HEK293 (cell line): Measurements from ENCODE around the gene TLE6.
"Not testable (repeated sequence)": the region's sequence is repeated elsewhere in the genome, so short reads cannot be mapped to it uniquely, and the experiment has no call there.

Experiments
- CTCF ChIA-PET: fragments of 350-600 bp; formaldehyde crosslinking; extraction: SDS; loops from one replicate; lab custom pipeline; 2021; ENCODE audit warnings: antibody characterized with exemption; lab: Yijun Ruan, JAX
- POLR2A ChIA-PET: fragments of 300-600 bp; formaldehyde crosslinking; extraction: SDS; loops from one replicate; lab custom pipeline; 2020; ENCODE audit warnings: antibody characterized with exemption, inconsistent platforms; lab: Yijun Ruan, JAX
- H3K27ac ChIP-seq: fragments of 200-500 bp; sonication (Bioruptor generic); 2 replicates; pipeline ENCODE4 v1.5.1; 2014; ENCODE audit warnings: low read depth, low read length, control low read depth, inconsistent platforms; ENCODE audit errors: extremely low read depth
- H3K36me3 ChIP-seq, 2 experiments: fragments of 200-500 bp in 1 of 2; sonication (Bioruptor generic) in 1 of 2; 1 replicate in 1 of 2; 2 replicates in 1 of 2; pipeline ENCODE4 v1.5.1; 2014 to 2017; ENCODE audit warnings: inconsistent platforms in 2 of 2, low read length in 2 of 2; ENCODE audit not compliant: control insufficient read depth in 2 of 2, insufficient read depth in 1 of 2
- H3K4me1 ChIP-seq: fragments of 200-500 bp; sonication (Bioruptor generic); 2 replicates; pipeline ENCODE4 v1.5.1; 2014; ENCODE audit warnings: mild to moderate bottlenecking, low read length, inconsistent platforms; ENCODE audit not compliant: control insufficient read depth, insufficient read depth
- H3K4me3 ChIP-seq: 2 replicates; pipeline ENCODE4 v1.5.1; 2011; ENCODE audit warnings: low read depth, mild to moderate bottlenecking, control low read depth, low read length, moderate library complexity
- H3K9me3 ChIP-seq: fragments of 200-500 bp; sonication (Bioruptor generic); 2 replicates; pipeline ENCODE4 v1.5.1; 2014; ENCODE audit warnings: low read depth, low read length, inconsistent platforms; ENCODE audit not compliant: control insufficient read depth, insufficient read depth
- FEZF1 ChIP-seq: fragments of 450-650 bp; formaldehyde crosslinking; IDR thresholded peaks from 2 replicates; pipeline ENCODE4 v1.5.1; 2016; ENCODE audit warnings: missing biosample characterization, missing genetic modification characterization
- GLIS2 ChIP-seq: fragments of 450-650 bp; formaldehyde crosslinking; IDR thresholded peaks from 2 replicates; pipeline ENCODE4 v1.5.1; 2016; ENCODE audit warnings: missing biosample characterization, missing genetic modification characterization
- RBAK ChIP-seq: fragments of 450-650 bp; formaldehyde crosslinking; IDR thresholded peaks from 2 replicates; pipeline ENCODE4 v1.5.1; 2016; ENCODE audit warnings: missing biosample characterization, missing genetic modification characterization
- ZBTB20 ChIP-seq: fragments of 450-650 bp; formaldehyde crosslinking; IDR thresholded peaks from 2 replicates; pipeline ENCODE4 v1.5.1; 2016; ENCODE audit warnings: missing biosample characterization, missing genetic modification characterization
- ZBTB21 ChIP-seq: fragments of 450-650 bp; formaldehyde crosslinking; IDR thresholded peaks from 2 replicates; pipeline ENCODE4 v1.5.1; 2017; ENCODE audit warnings: missing biosample characterization, missing genetic modification characterization
- ZBTB8A ChIP-seq: fragments of 450-650 bp; formaldehyde crosslinking; IDR thresholded peaks from 2 replicates; pipeline ENCODE4 v1.5.1; 2016; ENCODE audit warnings: missing biosample characterization, missing genetic modification characterization
- ZEB2 ChIP-seq: fragments of 450-650 bp; formaldehyde crosslinking; IDR thresholded peaks from 2 replicates; pipeline ENCODE4 v1.5.1; 2016; ENCODE audit warnings: missing biosample characterization, missing genetic modification characterization
- ZNF10 ChIP-seq: fragments of 450-650 bp; formaldehyde crosslinking; IDR thresholded peaks from 2 replicates; pipeline ENCODE4 v1.5.1; 2017; ENCODE audit warnings: missing biosample characterization, missing genetic modification characterization
- ZNF341 ChIP-seq: fragments of 450-650 bp; formaldehyde crosslinking; IDR thresholded peaks from 2 replicates; pipeline ENCODE4; 2016; ENCODE audit warnings: low read depth, missing biosample characterization, missing genetic modification characterization
- ZNF600 ChIP-seq: fragments of 450-650 bp; formaldehyde crosslinking; IDR thresholded peaks from 2 replicates; pipeline ENCODE4 v1.5.1; 2016; ENCODE audit warnings: missing biosample characterization, missing genetic modification characterization
- ZNF629 ChIP-seq: fragments of 450-650 bp; formaldehyde crosslinking; IDR thresholded peaks from 2 replicates; pipeline ENCODE4 v1.5.1; 2017; ENCODE audit warnings: missing biosample characterization, missing genetic modification characterization
- ZNF677 ChIP-seq: fragments of 450-650 bp; IDR thresholded peaks from 2 replicates; pipeline ENCODE4 v1.5.0; 2018; ENCODE audit warnings: missing biosample characterization, mild to moderate bottlenecking, missing genetic modification characterization, moderate library complexity
- ZNF776 ChIP-seq: fragments of 450-650 bp; formaldehyde crosslinking; IDR thresholded peaks from 2 replicates; pipeline ENCODE4 v1.5.0; 2017; ENCODE audit warnings: missing biosample characterization, missing genetic modification characterization, borderline replicate concordance
- TF ChIP-seq, protein P1 (sequence below): fragments of 450-650 bp; formaldehyde crosslinking; IDR thresholded peaks from 2 replicates; pipeline ENCODE4 v1.5.1; 2016; ENCODE audit warnings: missing biosample characterization, missing genetic modification characterization, low read depth
- TF ChIP-seq, protein P2 (sequence below): fragments of 450-650 bp; formaldehyde crosslinking; IDR thresholded peaks from 2 replicates; pipeline ENCODE4 v1.5.1; 2016; ENCODE audit warnings: missing biosample characterization, missing genetic modification characterization
- TF ChIP-seq, protein P3 (sequence below): fragments of 450-650 bp; formaldehyde crosslinking; IDR thresholded peaks from 2 replicates; pipeline ENCODE4 v1.5.1; 2016; ENCODE audit warnings: missing biosample characterization, missing genetic modification characterization
- TF ChIP-seq, protein P4 (sequence below): fragments of 450-650 bp; formaldehyde crosslinking; IDR thresholded peaks from 2 replicates; pipeline ENCODE4 v1.5.1; 2017; ENCODE audit warnings: missing biosample characterization, missing genetic modification characterization
- TF ChIP-seq, protein P5 (sequence below): fragments of 450-650 bp; formaldehyde crosslinking; IDR thresholded peaks from 2 replicates; pipeline ENCODE4 v1.5.1; 2016; ENCODE audit warnings: missing biosample characterization, missing genetic modification characterization

The TLE6 gene

DNA sequence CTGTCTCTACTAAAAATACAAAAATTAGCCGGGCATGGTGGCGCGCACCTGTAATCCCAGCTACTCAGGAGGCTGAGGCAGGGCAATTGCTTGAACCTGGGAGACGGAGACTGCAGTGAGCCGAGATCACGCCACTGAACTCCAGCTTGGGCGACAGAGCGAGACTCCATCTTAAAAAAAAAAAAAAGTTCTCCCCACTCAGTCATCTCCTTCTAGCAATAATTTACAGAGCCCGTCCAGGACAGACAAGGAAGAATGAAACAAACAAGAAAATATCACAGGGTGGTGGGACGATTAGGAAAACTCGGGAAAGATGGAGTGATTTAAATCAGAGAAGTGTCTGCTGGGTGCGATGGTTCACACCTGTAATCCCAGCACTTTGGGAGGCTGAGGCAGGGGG lies 13.7 kb upstream of the TLE6 start:
- not testable (repeated sequence) for H3K36me3 ChIP-seq, H3K9me3 ChIP-seq, H3K27ac ChIP-seq, H3K4me3 ChIP-seq, H3K4me1 ChIP-seq
- ChIA-PET CTCF (interaction anchor here (1.4 to 2.5 kb wide), 4 partner anchors 73 to 136 kb away, joined by 3 to 13 read pairs (median 8); no protein-coding TSS in a partner anchor), POLR2A (interaction anchor here (0.6 kb wide), 1 partner anchor 9 kb away, joined by 6 read pairs; no protein-coding TSS in a partner anchor)

DNA sequence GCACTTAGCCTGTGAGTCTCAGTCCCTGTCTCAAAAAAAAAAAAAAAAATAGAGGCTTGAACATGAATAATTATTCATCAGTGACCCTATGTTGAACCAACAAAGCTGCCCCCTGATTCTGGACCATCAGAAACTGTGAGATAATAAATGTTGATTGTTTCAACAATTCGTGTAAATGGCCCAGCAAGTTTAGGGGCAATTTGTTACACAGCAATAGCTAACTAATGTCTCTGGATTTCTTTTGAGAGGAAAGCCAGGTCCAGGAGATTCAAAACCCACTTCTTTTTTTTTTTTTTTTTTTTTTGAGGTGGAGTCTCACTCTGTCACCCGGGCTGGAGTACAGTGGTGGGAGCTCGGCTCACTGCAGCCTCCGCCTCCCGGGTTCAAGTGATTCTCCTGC lies 12.5 kb upstream of the TLE6 start:
- H3K36me3 ChIP-seq = no peaks in the 10 kb centered on the region
- H3K9me3 ChIP-seq = no peaks in the 10 kb centered on the region
- CTCF ChIA-PET = interaction anchor here (0.7 to 1.3 kb wide), 4 partner anchors 75 to 199 kb away, joined by 3 to 6 read pairs (median 4); no protein-coding TSS in a partner anchor
- H3K27ac ChIP-seq = no peak overlapping the region
- TF ChIP-seq ZNF341 (tag by site-specific recombination) (no peak), RBAK (tag by site-specific recombination) (peak; percentile 83)
- POLR2A ChIA-PET = interaction anchor here (0.6 to 0.8 kb wide), 4 partner anchors 14 to 40 kb away, joined by 3 to 9 read pairs (median 4); no protein-coding TSS in a partner anchor
- peaks cover 9% of the 10 kb centered on the region for H3K4me1 ChIP-seq
- no peak overlapping the region for H3K4me3 ChIP-seq

DNA sequence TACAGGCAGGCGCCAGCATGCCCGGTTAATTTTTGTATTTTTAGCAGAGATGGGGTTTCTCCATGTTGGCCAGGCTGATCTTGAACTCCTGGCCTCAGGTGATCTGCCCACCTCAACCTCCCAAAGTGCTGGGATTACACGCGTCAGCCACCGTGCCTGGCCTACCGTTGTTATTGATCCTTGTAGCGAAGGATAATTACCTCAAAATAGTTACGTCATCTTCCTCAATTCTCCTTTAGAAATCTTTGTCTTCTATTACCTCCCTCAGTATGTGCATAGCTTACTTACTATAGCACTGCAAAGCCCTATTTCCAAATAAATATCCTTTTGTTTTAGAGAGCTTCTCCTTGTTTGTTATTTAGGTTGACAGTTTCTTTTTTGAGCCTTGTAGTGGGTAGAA lies 9.4 kb upstream of the TLE6 start:
- Histone ChIP-seq H3K4me3 (no peak overlapping the region), H3K4me1 (peaks cover 9% of the 10 kb centered on the region), H3K9me3 (no peaks in the 10 kb centered on the region), H3K27ac (no peak overlapping the region), H3K36me3 (no peaks in the 10 kb centered on the region)
- TF ChIP-seq, protein P1, sequence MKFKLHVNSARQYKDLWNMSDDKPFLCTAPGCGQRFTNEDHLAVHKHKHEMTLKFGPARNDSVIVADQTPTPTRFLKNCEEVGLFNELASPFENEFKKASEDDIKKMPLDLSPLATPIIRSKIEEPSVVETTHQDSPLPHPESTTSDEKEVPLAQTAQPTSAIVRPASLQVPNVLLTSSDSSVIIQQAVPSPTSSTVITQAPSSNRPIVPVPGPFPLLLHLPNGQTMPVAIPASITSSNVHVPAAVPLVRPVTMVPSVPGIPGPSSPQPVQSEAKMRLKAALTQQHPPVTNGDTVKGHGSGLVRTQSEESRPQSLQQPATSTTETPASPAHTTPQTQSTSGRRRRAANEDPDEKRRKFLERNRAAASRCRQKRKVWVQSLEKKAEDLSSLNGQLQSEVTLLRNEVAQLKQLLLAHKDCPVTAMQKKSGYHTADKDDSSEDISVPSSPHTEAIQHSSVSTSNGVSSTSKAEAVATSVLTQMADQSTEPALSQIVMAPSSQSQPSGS = 0 out of 2 replicates have a peak, but pooled peaks have one; percentile 26
- no peak for TF ChIP-seq ZBTB21 (tag by site-specific recombination)
- POLR2A ChIA-PET = interaction anchor here (1.1 to 1.5 kb wide), 2 partner anchors 9 to 17 kb away, joined by 3 to 5 read pairs; no protein-coding TSS in a partner anchor
- CTCF ChIA-PET = interaction anchor here (0.5 to 3.1 kb wide), 8 partner anchors 9 to 1611 kb away, joined by 3 to 12 read pairs (median 4); partner anchors contain the start of gene TLE6

DNA sequence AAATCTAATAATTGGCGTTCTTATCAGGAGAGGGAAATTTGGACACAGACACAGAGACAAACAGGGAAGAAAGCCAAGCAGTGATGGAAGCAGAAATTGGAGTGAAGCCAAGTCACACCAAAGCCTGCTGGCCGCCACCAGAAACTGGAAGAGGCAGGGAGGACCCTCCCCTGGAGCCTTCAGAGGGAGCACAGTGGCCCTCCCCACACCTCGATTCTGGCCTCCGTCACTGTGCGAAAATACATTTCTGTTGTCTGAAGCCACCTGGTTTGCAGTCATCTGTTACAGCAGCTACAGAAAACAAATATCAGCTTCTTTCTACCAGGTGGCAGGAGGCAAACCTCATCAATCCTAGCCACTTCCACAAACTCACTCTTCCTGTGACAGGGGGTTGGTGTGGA lies 8.3 kb upstream of the TLE6 start:
- Histone ChIP-seq H3K9me3 (no peaks in the 10 kb centered on the region), H3K4me1 (peaks cover 9% of the 10 kb centered on the region), H3K4me3 (no peak overlapping the region), H3K27ac (peak overlapping the region; percentile 28), H3K36me3 (no peaks in the 10 kb centered on the region)
- ChIA-PET POLR2A (interaction anchor here (0.9 to 1.5 kb wide), 3 partner anchors 8 to 67 kb away, joined by 3 to 5 read pairs (median 3); partner anchors contain the start of gene TLE6), CTCF (interaction anchor here (0.6 to 3.1 kb wide), 6 partner anchors 8 to 306 kb away, joined by 3 to 12 read pairs (median 4); partner anchors contain the start of gene TLE6)
- TF ChIP-seq ZNF600 (tag by site-specific recombination) (peak; percentile 58; the same call in 1 of the 2 replicates), ZNF677 (tag by site-specific recombination) (no peak), FEZF1 (tag by site-specific recombination) (0 out of 2 replicates have a peak, but pooled peaks have one; percentile 24), GLIS2 (tag by site-specific recombination) (peak; percentile 72), ZNF629 (tag by site-specific recombination) (peak; percentile 14; the same call in 1 of the 2 replicates), ZNF776 (tag by site-specific recombination) (no peak), ZBTB20 (tag by site-specific recombination) (0 out of 2 replicates have a peak, but pooled peaks have one; percentile 32), ZEB2 (tag by site-specific recombination) (peak; percentile 55; the same call in 1 of the 2 replicates), ZNF10 (tag by site-specific recombination) (peak; percentile 71; the same call in 1 of the 2 replicates), ZBTB8A (tag by site-specific recombination) (0 out of 2 replicates have a peak, but pooled peaks have one; percentile 20)
- TF ChIP-seq, protein P2, sequence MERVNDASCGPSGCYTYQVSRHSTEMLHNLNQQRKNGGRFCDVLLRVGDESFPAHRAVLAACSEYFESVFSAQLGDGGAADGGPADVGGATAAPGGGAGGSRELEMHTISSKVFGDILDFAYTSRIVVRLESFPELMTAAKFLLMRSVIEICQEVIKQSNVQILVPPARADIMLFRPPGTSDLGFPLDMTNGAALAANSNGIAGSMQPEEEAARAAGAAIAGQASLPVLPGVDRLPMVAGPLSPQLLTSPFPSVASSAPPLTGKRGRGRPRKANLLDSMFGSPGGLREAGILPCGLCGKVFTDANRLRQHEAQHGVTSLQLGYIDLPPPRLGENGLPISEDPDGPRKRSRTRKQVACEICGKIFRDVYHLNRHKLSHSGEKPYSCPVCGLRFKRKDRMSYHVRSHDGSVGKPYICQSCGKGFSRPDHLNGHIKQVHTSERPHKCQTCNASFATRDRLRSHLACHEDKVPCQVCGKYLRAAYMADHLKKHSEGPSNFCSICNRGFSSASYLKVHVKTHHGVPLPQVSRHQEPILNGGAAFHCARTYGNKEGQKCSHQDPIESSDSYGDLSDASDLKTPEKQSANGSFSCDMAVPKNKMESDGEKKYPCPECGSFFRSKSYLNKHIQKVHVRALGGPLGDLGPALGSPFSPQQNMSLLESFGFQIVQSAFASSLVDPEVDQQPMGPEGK = peak; percentile 27; the same call in 1 of the 2 replicates
- TF ChIP-seq, protein P3, sequence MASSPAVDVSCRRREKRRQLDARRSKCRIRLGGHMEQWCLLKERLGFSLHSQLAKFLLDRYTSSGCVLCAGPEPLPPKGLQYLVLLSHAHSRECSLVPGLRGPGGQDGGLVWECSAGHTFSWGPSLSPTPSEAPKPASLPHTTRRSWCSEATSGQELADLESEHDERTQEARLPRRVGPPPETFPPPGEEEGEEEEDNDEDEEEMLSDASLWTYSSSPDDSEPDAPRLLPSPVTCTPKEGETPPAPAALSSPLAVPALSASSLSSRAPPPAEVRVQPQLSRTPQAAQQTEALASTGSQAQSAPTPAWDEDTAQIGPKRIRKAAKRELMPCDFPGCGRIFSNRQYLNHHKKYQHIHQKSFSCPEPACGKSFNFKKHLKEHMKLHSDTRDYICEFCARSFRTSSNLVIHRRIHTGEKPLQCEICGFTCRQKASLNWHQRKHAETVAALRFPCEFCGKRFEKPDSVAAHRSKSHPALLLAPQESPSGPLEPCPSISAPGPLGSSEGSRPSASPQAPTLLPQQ = no peak
- TF ChIP-seq, protein P4, sequence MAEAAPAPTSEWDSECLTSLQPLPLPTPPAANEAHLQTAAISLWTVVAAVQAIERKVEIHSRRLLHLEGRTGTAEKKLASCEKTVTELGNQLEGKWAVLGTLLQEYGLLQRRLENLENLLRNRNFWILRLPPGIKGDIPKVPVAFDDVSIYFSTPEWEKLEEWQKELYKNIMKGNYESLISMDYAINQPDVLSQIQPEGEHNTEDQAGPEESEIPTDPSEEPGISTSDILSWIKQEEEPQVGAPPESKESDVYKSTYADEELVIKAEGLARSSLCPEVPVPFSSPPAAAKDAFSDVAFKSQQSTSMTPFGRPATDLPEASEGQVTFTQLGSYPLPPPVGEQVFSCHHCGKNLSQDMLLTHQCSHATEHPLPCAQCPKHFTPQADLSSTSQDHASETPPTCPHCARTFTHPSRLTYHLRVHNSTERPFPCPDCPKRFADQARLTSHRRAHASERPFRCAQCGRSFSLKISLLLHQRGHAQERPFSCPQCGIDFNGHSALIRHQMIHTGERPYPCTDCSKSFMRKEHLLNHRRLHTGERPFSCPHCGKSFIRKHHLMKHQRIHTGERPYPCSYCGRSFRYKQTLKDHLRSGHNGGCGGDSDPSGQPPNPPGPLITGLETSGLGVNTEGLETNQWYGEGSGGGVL (tag by site-specific recombination) = peak; percentile 85
- TF ChIP-seq, protein P5, sequence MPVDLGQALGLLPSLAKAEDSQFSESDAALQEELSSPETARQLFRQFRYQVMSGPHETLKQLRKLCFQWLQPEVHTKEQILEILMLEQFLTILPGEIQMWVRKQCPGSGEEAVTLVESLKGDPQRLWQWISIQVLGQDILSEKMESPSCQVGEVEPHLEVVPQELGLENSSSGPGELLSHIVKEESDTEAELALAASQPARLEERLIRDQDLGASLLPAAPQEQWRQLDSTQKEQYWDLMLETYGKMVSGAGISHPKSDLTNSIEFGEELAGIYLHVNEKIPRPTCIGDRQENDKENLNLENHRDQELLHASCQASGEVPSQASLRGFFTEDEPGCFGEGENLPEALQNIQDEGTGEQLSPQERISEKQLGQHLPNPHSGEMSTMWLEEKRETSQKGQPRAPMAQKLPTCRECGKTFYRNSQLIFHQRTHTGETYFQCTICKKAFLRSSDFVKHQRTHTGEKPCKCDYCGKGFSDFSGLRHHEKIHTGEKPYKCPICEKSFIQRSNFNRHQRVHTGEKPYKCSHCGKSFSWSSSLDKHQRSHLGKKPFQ (tag by site-specific recombination) = peak; percentile 76; the same call in 1 of the 2 replicates
